Measurements from ENCODE around the gene EIF4G3. TPM values are rescaled to one million over a fixed set of nuclear protein-coding genes. Genes with fewer than 3 reads are reported as not detected.

The EIF4G3 gene
- total and polyA plus RNA-seq, 2 of the 8 experiments (the other 6 are each of a cell fraction or from before 2014, with no cell fraction given) = 47.5 to 66.6 TPM

DNA sequence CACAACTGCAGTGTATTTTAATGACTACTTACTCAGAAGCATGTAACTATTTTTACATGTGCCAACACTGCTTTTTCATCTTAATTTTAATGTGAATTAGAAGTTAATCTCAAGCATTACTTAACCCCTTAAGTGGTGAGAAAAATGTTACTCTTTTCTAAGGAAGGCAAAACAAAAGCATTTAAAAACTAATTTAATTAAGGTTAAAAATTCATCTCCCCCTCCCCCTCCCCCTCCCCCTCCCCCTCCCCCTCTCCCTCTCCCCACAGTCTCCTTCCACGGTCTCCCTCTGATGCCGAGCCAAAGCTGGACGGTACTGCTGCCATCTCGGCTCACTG, 362.2 kb downstream of the EIF4G3 start:
- no peak overlapping the region for H3K14ac ChIP-seq (ENCODE audit: insufficient read length)
- H2BK120ac ChIP-seq (replicated peaks; ENCODE audit: low read depth, low read length) = no peak overlapping the region
- no peak overlapping the region for H3K4me2 ChIP-seq (ENCODE audit: insufficient read depth in 1 of 2, low read depth in 2 of 2, low read length in 2 of 2)
- ChIA-PET CTCF (ENCODE audit: partially characterized antibody) (no interaction called here), POLR2A (ENCODE audit: partially characterized antibody) (no interaction called here)
- no peak overlapping the region for H4K91ac ChIP-seq (replicated peaks; ENCODE audit: insufficient read length, low read length)
- no peaks in the 10 kb centered on the region for H3K27me3 ChIP-seq (replicated peaks in 1 of 4; ENCODE audit: control insufficient read depth in 3 of 4, extremely low read depth in 1 of 4, insufficient read depth in 3 of 4, low read length in 3 of 4)
- no peaks in the 10 kb centered on the region for H4K20me1 ChIP-seq (replicated peaks in 1 of 2; ENCODE audit: control insufficient read depth in 1 of 2, insufficient read depth in 2 of 2, low read length in 2 of 2)
- no peak overlapping the region for H2BK12ac ChIP-seq (ENCODE audit: low read depth, low read length)
- no peak overlapping the region for H3K4ac ChIP-seq (replicated peaks; ENCODE audit: insufficient read length, low read depth, low read length)
- no peak overlapping the region for H3K23ac ChIP-seq (ENCODE audit: insufficient read length)
- FAIRE-seq = no peak
- H2BK15ac ChIP-seq (ENCODE audit: low read length) = no peak overlapping the region
- H3K9ac ChIP-seq (replicated peaks in 1 of 4; ENCODE audit: extremely low read depth in 1 of 4, low read depth in 3 of 4, low read length in 3 of 4) = no peak overlapping the region
- no peak overlapping the region for H3K4me3 ChIP-seq (ENCODE audit: extremely low read depth in 1 of 4, insufficient read depth in 2 of 4, low read depth in 3 of 4, low read length in 4 of 4)
- no peaks in the 10 kb centered on the region for H3K79me1 ChIP-seq (ENCODE audit: low read depth, low read length)
- H4K5ac ChIP-seq (ENCODE audit: insufficient read length, low read depth, low read length) = no peak overlapping the region
- peaks cover 2 to 19% (median 10%) of the 10 kb centered on the region in 4 experiments; a peak in 7 of 8 replicates for H3K36me3 ChIP-seq (ENCODE audit: control insufficient read depth in 2 of 4, insufficient read depth in 4 of 4, low read length in 3 of 4)
- H2BK5ac ChIP-seq (ENCODE audit: low read depth, low read length) = no peak overlapping the region
- H2AK5ac ChIP-seq (ENCODE audit: low read depth, low read length) = no peak overlapping the region
- DNase-seq (ENCODE audit: low read depth in 1 of 2, low spot score in 2 of 2) = no peak
- H3K4me1 ChIP-seq (replicated peaks in 1 of 4; ENCODE audit: control insufficient read depth in 3 of 4, insufficient read depth in 4 of 4, low read length in 3 of 4) = no peaks in the 10 kb centered on the region
- no peaks in the 10 kb centered on the region for H3K9me3 ChIP-seq (ENCODE audit: insufficient read depth in 2 of 2, low read depth in 1 of 2, low read length in 1 of 2)
- H3K23me2 ChIP-seq (ENCODE audit: low read depth, low read length) = no peaks in the 10 kb centered on the region
- H3K79me2 ChIP-seq (ENCODE audit: control insufficient read depth in 1 of 2, insufficient read depth in 2 of 2, low read length in 2 of 2) = no peaks in the 10 kb centered on the region
- WGBS, 2 experiments (ENCODE audit: extremely low coverage in 1 of 2, insufficient coverage in 1 of 2, insufficient read length in 1 of 2, insufficient replicate concordance in 2 of 2, low coverage in 1 of 2, low lambda C conversion rate in 2 of 2, missing lambda C conversion rate in 1 of 2) = no CpG with 5 or more reads among the region's 4 CpGs
- H3K18ac ChIP-seq (ENCODE audit: extremely low read depth, low read length) = no peak overlapping the region
- H2BK20ac ChIP-seq (ENCODE audit: low read length) = no peak overlapping the region
- no peak for TF ChIP-seq POLR2A (IDR thresholded peaks at IDR 0.05; ENCODE audit: control extremely low read depth in 1 of 2, low read depth in 2 of 2, low read length in 2 of 2)
- no peak for TF ChIP-seq SIX5 (IDR thresholded peaks at IDR 0.05; ENCODE audit: low read depth, low read length)
- no peak for TF ChIP-seq PHF8 (conservative IDR thresholded peaks at IDR 0.05; ENCODE audit: low read depth, low read length)
- TF ChIP-seq YY1 (IDR thresholded peaks at IDR 0.05; ENCODE audit: low read depth, low read length) = no peak
- TF ChIP-seq KDM5A (IDR thresholded peaks at IDR 0.05; ENCODE audit: low read length) = no peak
- no peak overlapping the region for H3K56ac ChIP-seq (replicated peaks; ENCODE audit: insufficient read length, low read depth, low read length)
- H3K27ac ChIP-seq (ENCODE audit: low read depth, low read length) = no peak overlapping the region
- H4K8ac ChIP-seq (ENCODE audit: extremely low read depth, insufficient read depth, low read length) = no peak overlapping the region
- H2AFZ ChIP-seq (ENCODE audit: low read length) = no peak overlapping the region
